ENCODE measurements around the gene DHFR2. TPM values are rescaled to one million over a fixed set of nuclear protein-coding genes. Genes with fewer than 3 reads are reported as not detected.

Gene DHFR2
- total RNA-seq, 4 donors from 2014 or later, result 5.5 to 7.7 (median 6.4) TPM

DNA sequence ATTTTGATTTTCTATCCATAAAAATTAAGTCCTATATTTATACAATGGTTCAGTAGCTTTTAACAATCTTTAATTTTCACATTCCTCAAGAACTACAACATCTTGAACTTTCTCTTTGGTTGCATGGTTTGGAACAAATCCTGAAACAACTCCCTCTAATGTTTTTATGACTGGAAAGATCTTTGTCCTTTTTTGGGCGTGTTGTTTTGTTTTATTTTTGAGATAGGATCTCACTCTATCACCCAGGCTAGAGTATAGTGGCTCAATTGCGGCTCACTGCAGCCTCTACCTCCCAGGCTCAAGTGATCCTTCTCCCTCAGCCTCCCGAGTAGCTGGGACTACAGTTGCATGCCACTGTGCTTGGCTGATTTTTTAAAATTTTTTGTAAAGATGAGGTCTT, 38.3 kb downstream of the DHFR2 start:
- H3K27ac ChIP-seq, result peak overlapping the region in 2 of 3 donors; percentile 41 to 54
- TF ChIP-seq, protein P1, sequence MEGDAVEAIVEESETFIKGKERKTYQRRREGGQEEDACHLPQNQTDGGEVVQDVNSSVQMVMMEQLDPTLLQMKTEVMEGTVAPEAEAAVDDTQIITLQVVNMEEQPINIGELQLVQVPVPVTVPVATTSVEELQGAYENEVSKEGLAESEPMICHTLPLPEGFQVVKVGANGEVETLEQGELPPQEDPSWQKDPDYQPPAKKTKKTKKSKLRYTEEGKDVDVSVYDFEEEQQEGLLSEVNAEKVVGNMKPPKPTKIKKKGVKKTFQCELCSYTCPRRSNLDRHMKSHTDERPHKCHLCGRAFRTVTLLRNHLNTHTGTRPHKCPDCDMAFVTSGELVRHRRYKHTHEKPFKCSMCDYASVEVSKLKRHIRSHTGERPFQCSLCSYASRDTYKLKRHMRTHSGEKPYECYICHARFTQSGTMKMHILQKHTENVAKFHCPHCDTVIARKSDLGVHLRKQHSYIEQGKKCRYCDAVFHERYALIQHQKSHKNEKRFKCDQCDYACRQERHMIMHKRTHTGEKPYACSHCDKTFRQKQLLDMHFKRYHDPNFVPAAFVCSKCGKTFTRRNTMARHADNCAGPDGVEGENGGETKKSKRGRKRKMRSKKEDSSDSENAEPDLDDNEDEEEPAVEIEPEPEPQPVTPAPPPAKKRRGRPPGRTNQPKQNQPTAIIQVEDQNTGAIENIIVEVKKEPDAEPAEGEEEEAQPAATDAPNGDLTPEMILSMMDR (IDR thresholded peaks at IDR 0.05), result no peak
- no peak for TF ChIP-seq POLR2A (IDR thresholded peaks at IDR 0.05)
- H3K4me1 ChIP-seq, result no peaks in the 10 kb centered on the region
- H3K4me3 ChIP-seq (replicated peaks in 1 of 3), result no peak overlapping the region
- no peaks in the 10 kb centered on the region for H3K36me3 ChIP-seq
- 78 to 82% methylated on average over 3 of the region's 3 CpGs for WGBS, 2 donors
- intact Hi-C loops (cut with DNase I), result no loop called here
- DNase-seq, result peak in 1 of 2 donors; percentile 9
- H3K9me3 ChIP-seq, result no peaks in the 10 kb centered on the region
- H3K27me3 ChIP-seq, result no peaks in the 10 kb centered on the region

DNA sequence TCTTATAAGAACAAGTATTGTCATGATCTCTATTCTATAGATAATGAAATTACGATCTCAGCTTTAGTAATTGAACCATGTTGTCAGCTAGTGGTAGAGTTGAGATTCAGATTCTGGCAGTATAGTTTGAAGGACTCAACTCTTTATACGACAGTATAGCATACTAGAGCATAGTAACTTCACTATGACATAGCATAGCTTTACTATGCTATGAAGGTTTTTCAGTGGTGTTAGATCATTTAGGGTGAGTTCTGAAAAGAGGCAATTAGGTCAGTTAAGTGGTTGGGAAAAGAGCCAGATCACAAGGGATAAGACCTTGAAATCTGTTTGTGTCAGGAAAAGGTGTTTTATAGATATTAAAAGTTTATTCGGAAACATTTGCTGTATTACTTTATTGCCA, 42.4 kb downstream of the DHFR2 start:
- Histone ChIP-seq H3K27ac (no peak overlapping the region), H3K4me3 (replicated peaks in 1 of 3) (no peak overlapping the region), H3K27me3 (no peaks in the 10 kb centered on the region), H3K36me3 (no peaks in the 10 kb centered on the region), H3K9me3 (no peaks in the 10 kb centered on the region), H3K4me1 (no peaks in the 10 kb centered on the region)
- 95 to 96% methylated on average over 3 of the region's 3 CpGs for WGBS, 2 donors
- intact Hi-C loops (cut with DNase I), result no loop called here
- DNase-seq, result no peak
- TF ChIP-seq, protein P1 (IDR thresholded peaks at IDR 0.05), result no peak
- TF ChIP-seq POLR2A (IDR thresholded peaks at IDR 0.05), result no peak

DNA sequence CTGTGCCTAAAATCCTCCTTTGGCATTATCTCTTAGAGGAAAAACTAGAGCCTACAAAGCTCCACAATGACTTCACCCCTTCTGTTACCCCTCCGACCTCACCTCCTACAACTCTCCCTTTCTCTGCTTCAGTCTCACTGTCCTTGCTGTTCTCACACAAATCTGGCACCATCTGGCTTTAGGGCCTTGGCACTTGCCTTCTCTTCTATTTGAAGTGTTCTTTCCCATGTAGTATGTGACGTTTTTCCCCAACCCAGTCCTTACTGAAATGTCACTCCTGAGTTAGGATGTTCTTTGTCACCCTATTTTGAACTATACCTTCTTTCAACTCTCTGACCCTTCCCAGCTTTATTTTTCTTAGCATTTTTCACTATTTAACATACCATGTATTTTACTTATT, 43.1 kb downstream of the DHFR2 start:
- H3K27me3 ChIP-seq, result no peaks in the 10 kb centered on the region
- intact Hi-C loops (cut with DNase I), result no loop called here
- DNase-seq, result no peak
- H3K27ac ChIP-seq, result no peak overlapping the region
- TF ChIP-seq POLR2A (IDR thresholded peaks at IDR 0.05), result no peak
- TF ChIP-seq, protein P1 (IDR thresholded peaks at IDR 0.05), result no peak
- H3K4me1 ChIP-seq, result no peaks in the 10 kb centered on the region
- no peaks in the 10 kb centered on the region for H3K9me3 ChIP-seq
- 84 to 88% methylated on average over 2 of the region's 2 CpGs for WGBS, 2 donors
- H3K36me3 ChIP-seq, result no peaks in the 10 kb centered on the region
- H3K4me3 ChIP-seq (replicated peaks in 1 of 3), result no peak overlapping the region

DNA sequence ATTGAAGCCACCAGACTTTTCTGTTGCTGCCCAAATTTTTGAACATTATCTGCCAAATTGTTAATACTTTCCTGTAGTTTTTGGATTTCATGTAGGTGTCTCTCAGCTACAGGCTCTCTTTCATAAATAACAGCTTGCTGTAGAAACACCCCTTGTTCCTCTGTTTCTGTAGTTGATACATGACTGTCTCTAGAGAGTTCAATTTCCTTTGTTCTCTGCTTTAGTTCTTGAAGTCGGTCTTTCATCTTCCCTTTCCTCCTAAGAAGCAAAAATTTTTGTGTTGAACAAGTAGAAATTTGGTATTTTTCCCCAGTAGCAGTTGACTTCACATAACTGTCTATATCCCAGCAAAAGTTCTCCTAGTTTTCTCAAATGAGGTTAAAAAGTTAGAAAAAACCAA, 47.7 kb downstream of the DHFR2 start:
- Histone ChIP-seq H3K27me3 (no peaks in the 10 kb centered on the region), H3K4me3 (replicated peaks in 1 of 3) (no peak overlapping the region), H3K4me1 (no peaks in the 10 kb centered on the region), H3K36me3 (no peaks in the 10 kb centered on the region), H3K27ac (no peak overlapping the region), H3K9me3 (no peaks in the 10 kb centered on the region)
- no peak for TF ChIP-seq POLR2A (IDR thresholded peaks at IDR 0.05)
- TF ChIP-seq, protein P1 (IDR thresholded peaks at IDR 0.05), result no peak
- 87 to 89% methylated on average over 1 of the region's 1 CpG for WGBS, 2 donors
- intact Hi-C loops (cut with DNase I), result no loop called here
- no peak for DNase-seq

DNA sequence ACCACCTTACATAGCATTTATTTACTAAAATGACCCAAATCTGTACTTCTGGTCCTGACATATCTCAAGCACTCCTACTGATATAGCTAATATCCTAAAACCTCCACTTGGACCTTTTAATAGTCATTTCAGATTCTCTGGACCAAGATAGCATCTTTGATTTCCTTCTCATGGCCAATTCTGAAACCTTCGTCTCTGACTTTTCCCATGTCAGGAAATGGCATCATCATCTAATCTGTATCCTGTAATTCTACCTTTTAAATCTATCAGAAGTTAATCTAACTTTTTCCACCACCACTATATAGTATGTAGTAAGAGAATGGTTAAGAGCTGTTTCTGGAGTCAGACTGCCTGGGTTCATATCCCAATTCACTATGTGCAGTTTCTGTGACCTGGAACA, 50.5 kb downstream of the DHFR2 start:
- Histone ChIP-seq H3K36me3 (no peaks in the 10 kb centered on the region), H3K4me1 (no peaks in the 10 kb centered on the region), H3K9me3 (no peaks in the 10 kb centered on the region), H3K27me3 (no peaks in the 10 kb centered on the region), H3K27ac (no peak overlapping the region), H3K4me3 (replicated peaks in 1 of 3) (no peak overlapping the region)
- intact Hi-C loops (cut with DNase I), result no loop called here
- no peak for DNase-seq
- 76 to 87% methylated on average over 1 of the region's 1 CpG for WGBS, 2 donors
- TF ChIP-seq, protein P1 (IDR thresholded peaks at IDR 0.05), result no peak
- no peak for TF ChIP-seq POLR2A (IDR thresholded peaks at IDR 0.05)

All from thyroid gland (tissue), 4 donors.